GM18520 (cell line): ENCODE measurements around the gene BAHCC1.

ENCODE experiments used
- ATAC-seq: cut with Tn5 transposase; IDR thresholded peaks from one replicate; pipeline ENCODE4 v1.9.1; 2021; ENCODE audit not compliant: unreplicated experiment

BAHCC1 gene

GRCh38 chr17:81438688-81439087 is 43.4 kb downstream of the BAHCC1 start:
- ATAC-seq, result no peak

- no peak for ATAC-seq
Observed at GRCh38 chr17:81440051-81440471, 44.8 kb downstream of the BAHCC1 start.

- no peak for ATAC-seq
Observed at GRCh38 chr17:81440511-81441244, 45.4 kb downstream of the BAHCC1 start.

GRCh38 chr17:81442791-81443190 is 47.5 kb downstream of the BAHCC1 start:
- no peak for ATAC-seq

- no peak for ATAC-seq
Observed at GRCh38 chr17:81443269-81443668, 48.0 kb downstream of the BAHCC1 start.

- no peak for ATAC-seq
Observed at GRCh38 chr17:81444610-81445339, 49.5 kb downstream of the BAHCC1 start.

- ATAC-seq, result no peak
Observed at GRCh38 chr17:81445642-81446503, 50.6 kb downstream of the BAHCC1 start.

- no peak for ATAC-seq
Observed at GRCh38 chr17:81447331-81447933, 52.2 kb downstream of the BAHCC1 start.

GRCh38 chr17:81448442-81448841 is 53.2 kb downstream of the BAHCC1 start:
- no peak for ATAC-seq

- ATAC-seq, result no peak
Observed at GRCh38 chr17:81448950-81449349, 53.7 kb downstream of the BAHCC1 start.

GRCh38 chr17:81449351-81449750 is 54.1 kb downstream of the BAHCC1 start:
- no peak for ATAC-seq

GRCh38 chr17:81451823-81452222 is 56.6 kb downstream of the BAHCC1 start:
- no peak for ATAC-seq

GRCh38 chr17:81452551-81452950 is 57.3 kb downstream of the BAHCC1 start:
- ATAC-seq, result no peak

- no peak for ATAC-seq
Observed at GRCh38 chr17:81453076-81453475, 57.8 kb downstream of the BAHCC1 start.

- ATAC-seq, result no peak
Observed at GRCh38 chr17:81453712-81454111, 58.5 kb downstream of the BAHCC1 start.

GRCh38 chr17:81454473-81454872 is 59.2 kb downstream of the BAHCC1 start:
- no peak for ATAC-seq

GRCh38 chr17:81455387-81455786 is 60.1 kb downstream of the BAHCC1 start:
- no peak for ATAC-seq

- ATAC-seq, result no peak
Observed at GRCh38 chr17:81456091-81456490, 60.8 kb downstream of the BAHCC1 start.

GRCh38 chr17:81456798-81457197 is 61.5 kb downstream of the BAHCC1 start:
- no peak for ATAC-seq

GRCh38 chr17:81457401-81457800 is 62.1 kb downstream of the BAHCC1 start:
- no peak for ATAC-seq

GRCh38 chr17:81457917-81458555 is 62.8 kb downstream of the BAHCC1 start:
- no peak for ATAC-seq
